ENCODE results near the gene IQGAP2.
"Not testable (repeated sequence)": the region's sequence is repeated elsewhere in the genome, so short reads cannot be mapped to it uniquely, and the experiment has no call there.

The IQGAP2 gene

GRCh38 chr5:76585783-76586217 is 182.7 kb downstream of the IQGAP2 start:
- DNase-seq, result no peak

DNA sequence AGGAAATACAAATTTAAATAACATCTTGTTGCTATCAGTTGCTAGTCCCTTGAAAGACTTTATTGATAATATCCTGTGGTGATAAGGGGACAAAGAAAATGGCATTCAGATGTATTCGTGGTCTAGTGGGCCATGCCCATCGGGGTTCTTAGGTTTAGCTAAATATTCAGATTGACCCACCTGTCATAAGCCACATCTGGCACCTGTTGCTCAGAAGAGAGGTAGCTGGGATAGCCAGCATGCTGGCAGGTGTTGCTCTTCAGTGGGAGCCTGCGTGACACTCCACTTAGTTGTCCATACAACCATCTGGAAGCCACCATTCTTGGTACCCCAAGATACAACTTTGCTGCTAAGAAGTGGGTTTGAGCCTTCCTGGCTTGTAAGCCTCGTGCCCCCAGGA is 183.4 kb downstream of the IQGAP2 start:
- DNase-seq, result no peak

- DNase-seq, result no peak
These were observed 186.9 kb downstream of the IQGAP2 start for GRCh38 chr5:76590027-76590426.

GRCh38 chr5:76591366-76591765 is 188.3 kb downstream of the IQGAP2 start:
- no peak for DNase-seq

GRCh38 chr5:76592692-76593091 is 189.6 kb downstream of the IQGAP2 start:
- no peak for DNase-seq

GRCh38 chr5:76594107-76594506 is 191.0 kb downstream of the IQGAP2 start:
- no peak for DNase-seq

- no peak for DNase-seq
These were observed 192.8 kb downstream of the IQGAP2 start for GRCh38 chr5:76595755-76596481.

- DNase-seq, result no peak
These were observed 195.4 kb downstream of the IQGAP2 start for GRCh38 chr5:76598531-76598930.

- no peak for DNase-seq
These were observed 197.6 kb downstream of the IQGAP2 start for GRCh38 chr5:76600716-76601115.

GRCh38 chr5:76601470-76601869 is 198.4 kb downstream of the IQGAP2 start:
- DNase-seq, result peak; percentile 74

DNA sequence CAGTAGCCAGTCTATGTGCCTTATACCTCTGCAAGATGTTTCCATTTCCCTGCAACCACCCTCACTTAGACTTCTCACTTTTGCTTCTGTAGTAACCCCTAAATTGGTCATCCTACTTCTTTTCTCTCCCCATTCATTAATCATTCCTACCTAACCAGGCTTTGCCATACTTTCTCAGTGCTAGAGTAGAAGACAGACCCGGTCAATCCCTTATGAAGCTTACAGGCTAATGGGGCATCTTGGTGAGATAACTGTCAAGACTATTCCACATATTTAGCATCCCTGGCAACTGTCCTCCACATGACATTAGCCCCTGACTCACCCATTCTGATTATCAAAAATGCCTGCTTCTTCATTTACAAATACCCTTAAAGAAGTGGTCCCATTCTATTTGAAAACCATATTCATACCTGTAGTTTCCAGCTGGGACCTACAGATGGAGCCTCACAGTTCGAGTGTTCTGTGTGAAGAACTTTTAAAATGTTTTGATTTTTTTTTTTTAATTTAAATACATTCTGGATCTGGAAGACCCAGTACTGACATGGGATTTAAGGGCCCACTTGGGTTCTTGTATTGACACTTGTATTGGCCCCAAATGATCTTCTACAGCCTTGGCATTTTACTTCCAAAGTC is 199.1 kb downstream of the IQGAP2 start:
- DNase-seq, result no peak

DNA sequence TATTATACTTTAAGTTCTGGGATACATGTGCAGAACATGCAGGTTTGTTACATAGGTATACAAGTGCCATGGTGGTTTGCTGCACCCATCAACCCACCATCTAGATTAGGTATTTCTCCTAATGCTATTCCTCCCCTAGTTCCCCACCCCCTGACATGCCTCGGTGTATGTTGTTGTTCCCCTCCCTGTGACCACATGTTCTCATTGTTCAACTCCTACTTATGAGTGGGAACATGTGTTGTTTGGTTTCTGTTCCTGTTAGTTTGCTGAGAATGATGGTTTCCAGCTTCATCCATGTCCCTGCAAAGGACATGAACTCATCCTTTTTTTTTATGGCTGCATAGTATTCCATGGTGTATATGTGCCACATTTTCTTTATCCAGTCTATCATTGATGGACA is 200.9 kb downstream of the IQGAP2 start:
- not testable (repeated sequence) for DNase-seq

DNA sequence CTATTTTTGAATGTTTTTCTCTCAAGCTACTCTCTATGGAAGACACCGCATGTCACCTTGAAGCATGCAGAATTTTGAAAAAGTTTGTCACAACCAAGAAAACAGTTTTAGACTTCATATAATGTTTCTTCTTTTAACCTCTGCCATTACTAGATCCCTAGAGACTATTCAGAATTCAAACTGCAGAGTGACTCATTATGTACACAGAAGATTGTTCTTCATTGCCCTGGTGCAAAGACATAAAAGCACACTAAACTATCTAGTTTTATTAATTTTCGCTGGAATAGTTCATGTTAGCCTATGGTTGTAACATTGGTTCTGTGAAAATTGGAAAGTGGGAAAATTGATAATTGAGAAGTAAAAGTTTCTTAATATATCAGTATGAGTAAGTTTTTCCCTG is 201.8 kb downstream of the IQGAP2 start:
- DNase-seq, result no peak

GRCh38 chr5:76606701-76607100 is 203.6 kb downstream of the IQGAP2 start:
- no peak for DNase-seq

GRCh38 chr5:76607353-76607871 is 204.3 kb downstream of the IQGAP2 start:
- DNase-seq, result peak; percentile 7

- DNase-seq, result no peak
These were observed 205.7 kb downstream of the IQGAP2 start for GRCh38 chr5:76608833-76609232.

- DNase-seq, result no peak
These were observed 207.1 kb downstream of the IQGAP2 start for GRCh38 chr5:76610196-76610595.

- DNase-seq, result no peak
These were observed 209.9 kb downstream of the IQGAP2 start for GRCh38 chr5:76612942-76613341.

DNA sequence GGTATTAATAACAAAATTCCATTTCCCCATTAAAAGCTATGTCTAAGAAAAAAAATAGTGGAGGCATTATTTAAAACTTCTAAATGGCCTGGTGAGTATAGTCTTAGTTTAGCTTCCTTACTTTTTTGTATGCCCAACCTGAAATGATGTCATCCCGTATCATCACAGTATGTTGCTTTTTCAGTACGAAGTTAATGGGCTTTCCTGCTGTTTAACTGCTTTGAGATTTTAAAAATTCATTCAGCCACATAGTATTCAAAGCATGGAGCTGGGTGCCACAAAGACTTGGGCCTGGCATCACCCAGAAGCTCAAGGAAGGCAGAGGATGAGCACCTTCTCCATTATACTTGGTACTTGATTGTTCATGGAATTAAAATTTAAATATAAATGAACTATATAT is 212.7 kb downstream of the IQGAP2 start:
- DNase-seq, result no peak

- DNase-seq, result no peak
These were observed 213.1 kb downstream of the IQGAP2 start for GRCh38 chr5:76616206-76616605.

DNA sequence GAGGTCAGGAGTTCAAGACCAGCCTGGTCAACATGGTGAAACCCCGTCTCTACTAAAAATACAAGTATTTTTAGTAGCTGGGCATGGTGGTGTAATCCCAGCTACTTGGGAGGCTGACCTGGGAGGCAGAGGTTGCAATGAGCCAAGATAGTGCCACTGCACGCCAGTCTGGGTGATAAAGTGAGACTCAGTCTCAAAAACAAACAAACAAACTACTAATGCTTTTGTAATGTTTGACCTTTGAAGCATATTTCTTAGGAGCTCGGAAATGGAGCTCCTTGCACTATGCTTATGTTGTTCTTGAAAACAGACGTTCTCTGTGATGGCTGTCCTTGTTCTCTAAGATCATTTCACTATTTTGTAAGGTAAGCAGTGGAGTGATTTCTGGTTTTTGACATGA is 214.1 kb downstream of the IQGAP2 start:
- no peak for DNase-seq

GRCh38 chr5:76617675-76618074 is 214.6 kb downstream of the IQGAP2 start:
- no peak for DNase-seq

DNA sequence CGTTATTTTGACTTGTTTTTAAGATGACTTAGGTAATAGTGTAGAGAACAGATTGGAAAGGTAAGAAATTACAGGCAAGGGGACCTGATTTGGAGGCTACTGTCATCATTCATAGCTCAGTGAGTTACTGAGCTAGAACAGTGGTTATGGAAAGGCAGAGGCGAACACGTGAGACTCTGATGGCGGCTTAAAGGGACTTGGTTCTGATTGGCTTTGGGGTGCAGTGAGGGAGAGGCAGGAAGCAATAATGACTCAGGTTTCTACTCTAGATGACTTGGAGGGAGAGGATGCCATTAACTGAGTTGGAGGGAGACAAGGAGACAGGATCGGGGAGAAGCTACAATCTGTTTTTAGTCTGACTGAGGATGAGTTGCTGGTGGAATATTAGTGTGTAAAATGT is 217.1 kb downstream of the IQGAP2 start:
- no peak for DNase-seq

GRCh38 chr5:76622076-76622475 is 219.0 kb downstream of the IQGAP2 start:
- DNase-seq, result no peak

All from midbrain (tissue), 1 donor.